ENCODE results near the gene PRRG4. TPM values are rescaled to one million over a fixed set of nuclear protein-coding genes. Genes with fewer than 3 reads are reported as not detected.
A peak's percentile ranks its signal among the peaks of the same experiment; 100 is the strongest.
"Not testable (repeated sequence)": the region's sequence is repeated elsewhere in the genome, so short reads cannot be mapped to it uniquely, and the experiment has no call there.

PRRG4 gene
- total RNA-seq, 1 donor from 2014 or later, result 0.84 TPM

DNA sequence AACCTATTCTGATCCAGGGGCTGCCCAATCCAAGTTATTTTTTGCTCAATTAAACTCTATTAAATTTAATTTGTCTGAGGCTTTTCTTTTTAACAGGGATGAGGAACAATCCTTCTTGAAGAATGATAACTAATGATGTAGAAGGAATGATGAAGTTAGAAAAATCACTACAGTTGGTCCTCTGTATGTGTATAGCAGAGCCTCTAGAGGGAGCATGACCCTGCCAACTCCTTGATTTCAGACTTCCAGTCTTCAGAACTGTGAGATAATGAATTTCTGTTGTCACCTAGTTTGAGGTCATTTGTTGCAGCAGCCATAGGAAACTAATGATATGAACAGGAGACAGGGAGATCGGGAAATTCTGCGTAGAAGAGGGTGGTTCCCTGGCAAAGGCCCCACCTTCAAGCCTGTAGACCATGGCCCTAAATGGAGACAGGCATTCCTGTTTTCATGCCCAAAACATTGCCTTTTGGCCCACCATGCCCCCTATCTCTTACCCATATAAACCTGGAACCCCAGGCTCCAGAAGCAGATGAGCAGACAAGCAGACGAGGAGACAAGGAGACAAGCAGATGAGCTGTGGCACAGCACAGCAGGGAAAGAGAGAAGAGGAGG is 55.1 kb downstream of the PRRG4 start:
- no peak for DNase-seq (ENCODE audit: low spot score)

DNA sequence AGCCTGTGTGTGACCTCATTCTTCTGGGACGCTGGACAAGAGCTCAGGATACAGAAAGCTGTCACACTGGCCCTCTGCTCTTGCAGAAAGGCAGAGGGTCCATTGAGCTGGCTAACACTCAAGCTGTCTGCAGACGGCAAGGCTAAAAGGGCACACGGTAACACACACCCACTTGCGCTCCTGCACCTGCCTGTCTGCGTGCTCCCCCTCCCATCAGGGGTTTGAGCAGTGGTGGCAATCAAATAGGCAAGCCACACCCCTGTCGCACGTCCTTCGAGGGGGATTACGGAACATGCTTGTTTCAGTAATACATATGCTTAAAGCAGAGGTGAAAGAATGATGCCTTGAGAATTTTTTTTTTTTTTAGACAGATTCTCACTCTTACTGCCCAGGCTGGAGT is 55.8 kb downstream of the PRRG4 start:
- DNase-seq (ENCODE audit: low spot score), result no peak

DNA sequence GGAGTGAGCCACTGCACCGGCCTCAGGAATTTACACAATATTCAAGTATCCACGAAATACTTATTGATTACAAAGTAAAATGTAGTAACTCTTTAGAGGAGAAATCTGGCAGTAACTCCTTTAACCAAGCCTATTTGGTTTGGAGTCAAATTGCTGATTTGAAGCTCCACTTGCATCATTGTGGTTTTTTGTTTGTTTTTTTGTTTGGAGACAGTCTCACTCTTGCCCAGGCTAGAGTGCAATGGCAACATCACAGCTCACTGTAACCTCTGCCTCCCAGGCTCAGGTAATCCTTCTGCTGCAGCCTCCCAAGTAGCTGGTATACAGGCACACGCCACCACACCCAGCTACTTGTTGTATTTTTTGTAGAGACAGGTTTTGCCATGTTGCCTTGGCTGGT is 56.5 kb downstream of the PRRG4 start:
- no peak for DNase-seq (ENCODE audit: low spot score)

DNA sequence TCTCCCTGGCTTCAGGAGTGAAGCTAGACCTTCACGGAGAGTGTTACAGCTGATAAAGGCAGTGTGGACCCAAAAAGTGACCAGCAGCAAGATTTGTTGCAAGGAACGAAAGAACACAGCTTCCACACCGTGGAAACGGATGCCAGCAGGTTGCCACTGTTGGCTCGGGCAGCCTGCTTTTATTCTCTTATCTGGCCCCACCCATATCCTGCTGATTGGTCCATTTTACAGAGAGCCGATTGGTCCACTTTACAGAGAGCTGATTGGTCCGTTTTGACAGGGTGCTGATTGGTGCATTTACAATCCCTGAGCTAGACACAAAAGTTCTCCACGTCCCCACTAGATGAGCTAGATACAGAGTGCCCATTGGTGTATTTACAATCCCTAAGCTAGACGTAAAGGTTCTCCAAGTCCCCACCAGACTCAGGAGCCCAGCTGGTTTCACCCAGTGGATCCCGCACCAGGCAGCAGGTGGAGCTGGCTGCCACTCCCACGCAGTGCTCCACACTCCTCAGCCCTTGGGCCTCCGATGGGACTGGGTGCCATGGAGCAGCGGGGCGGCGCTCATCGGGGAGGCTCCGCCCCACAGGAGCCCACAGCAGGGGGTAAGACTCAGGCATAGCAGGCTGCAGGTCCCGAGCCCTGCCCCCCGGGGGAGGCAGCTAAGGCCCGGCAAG is 58.1 kb downstream of the PRRG4 start:
- not testable (repeated sequence) for DNase-seq (ENCODE audit: low spot score)

DNA sequence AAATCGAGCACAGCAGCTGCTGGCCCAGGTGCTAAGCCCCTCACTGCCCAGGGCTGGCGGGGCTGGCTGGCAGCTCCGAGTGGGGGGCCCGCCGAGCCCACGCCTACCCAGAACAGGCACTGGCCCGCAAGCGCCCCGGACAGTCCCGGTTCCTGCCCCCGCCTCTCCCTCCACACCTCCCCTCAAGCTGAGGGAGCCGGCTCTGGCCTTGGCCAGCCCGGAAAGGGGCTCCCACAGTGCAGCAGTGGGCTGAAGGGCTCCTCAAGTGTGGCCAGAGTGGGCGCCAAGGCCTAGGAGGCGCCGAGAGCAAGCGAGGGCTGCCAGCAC is 58.6 kb downstream of the PRRG4 start:
- DNase-seq (ENCODE audit: low spot score), result not testable (repeated sequence)

DNA sequence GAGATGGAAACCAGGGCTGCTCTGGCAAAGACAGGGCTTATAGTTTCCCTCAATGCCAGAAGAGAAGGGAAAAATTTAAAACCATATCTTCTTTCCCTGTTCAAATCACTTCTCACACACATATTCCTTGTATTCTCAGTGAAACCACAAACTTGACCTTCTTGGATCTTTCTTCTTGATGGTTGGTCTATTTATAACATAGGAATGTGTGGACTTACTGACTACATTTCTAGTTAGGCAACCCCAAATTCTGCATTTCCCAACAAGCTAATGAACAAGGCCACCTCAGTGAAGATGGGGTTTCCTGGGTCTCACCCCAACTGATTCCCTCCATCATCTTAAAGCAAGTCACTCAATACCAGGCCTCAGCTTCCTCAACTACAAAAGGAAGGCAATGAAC is 59.1 kb downstream of the PRRG4 start:
- no peak for DNase-seq (ENCODE audit: low spot score)

DNA sequence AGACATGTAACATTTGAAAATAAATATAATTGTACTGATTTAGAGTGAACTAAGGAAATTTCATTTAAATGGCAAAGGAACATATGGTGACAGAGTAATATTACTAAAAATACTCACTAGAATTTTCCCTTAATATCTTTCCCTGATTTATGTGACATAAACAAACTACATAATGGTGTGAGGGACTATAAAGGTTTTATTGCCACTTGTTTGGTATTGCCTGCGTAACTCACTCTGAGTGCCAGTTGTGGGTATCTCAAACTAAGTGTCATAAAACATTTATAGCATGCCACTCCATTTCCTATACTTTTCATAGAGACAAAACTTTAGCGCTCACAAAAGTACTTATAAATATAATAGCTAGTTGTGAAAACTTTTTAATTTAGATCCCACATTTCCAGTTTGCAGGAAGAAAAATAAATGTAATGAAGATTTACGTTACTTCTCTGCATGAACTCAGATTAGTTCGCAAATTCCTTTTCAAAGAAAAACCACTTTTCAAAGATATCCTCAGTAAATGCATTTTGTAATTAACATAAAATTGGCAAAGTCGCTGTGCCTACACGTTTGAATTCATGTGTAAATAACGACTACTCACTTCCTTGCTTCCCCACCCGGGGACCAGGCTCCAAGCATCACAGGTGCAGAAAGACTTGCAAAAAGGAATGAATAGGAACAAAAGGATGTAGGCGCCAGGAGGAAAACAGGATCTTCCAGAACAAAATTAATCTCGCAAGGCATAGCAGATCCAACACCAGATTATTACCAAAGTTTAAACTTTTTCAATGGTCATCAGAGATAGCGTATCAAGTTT is 61.3 kb downstream of the PRRG4 start:
- DNase-seq (ENCODE audit: low spot score), result no peak

- DNase-seq (ENCODE audit: low spot score), result no peak
These were observed 62.1 kb downstream of the PRRG4 start for GRCh38 chr11:32891657-32892354.

DNA sequence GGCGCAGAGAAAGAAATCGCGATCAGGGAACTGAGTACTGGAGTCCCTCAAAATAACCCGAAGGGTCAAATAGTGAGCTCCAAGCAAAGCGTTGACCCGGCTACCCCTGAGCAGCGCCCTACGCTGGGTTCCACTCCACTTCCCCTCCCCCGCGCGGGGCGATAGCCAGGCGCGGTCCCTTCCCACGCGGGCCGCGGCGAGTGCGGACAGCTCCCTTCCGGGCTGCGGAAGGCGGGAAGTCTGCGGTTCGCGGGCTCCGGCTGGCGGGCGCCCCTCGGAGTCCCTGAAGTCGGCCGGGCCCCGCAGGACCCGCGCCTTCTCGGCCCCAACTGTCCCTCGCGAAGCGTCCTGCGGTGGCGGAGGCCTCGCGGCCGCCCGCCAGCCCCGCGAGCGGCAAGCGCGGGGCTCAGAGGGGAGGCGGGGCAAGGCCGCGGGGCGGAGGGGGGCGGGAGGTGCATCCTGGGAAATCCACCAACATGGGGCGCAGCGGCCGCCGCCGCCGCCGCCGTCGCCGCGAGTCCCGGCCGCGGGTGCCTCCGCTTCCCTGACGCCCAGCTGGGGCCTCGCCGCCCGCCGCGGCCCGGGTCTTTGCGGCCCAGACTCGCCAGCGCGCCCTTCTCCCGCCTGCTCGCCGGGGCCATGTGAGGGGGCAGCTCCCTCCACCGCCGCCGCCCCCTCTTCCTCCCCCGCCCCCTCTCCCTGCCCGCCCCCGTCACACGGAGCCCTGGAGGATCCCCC is 62.8 kb downstream of the PRRG4 start, which contains the start of gene QSER1:
Gene QSER1, plus strand, starts transcription at position 457 of the 738 bp plus-strand sequence. CDS start 315 bp downstream, outside the sequence.
- peak; percentile 92 for DNase-seq (ENCODE audit: low spot score)

- no peak for DNase-seq (ENCODE audit: low spot score)
These were observed 63.3 kb downstream of the PRRG4 start for GRCh38 chr11:32893093-32893342.

DNA sequence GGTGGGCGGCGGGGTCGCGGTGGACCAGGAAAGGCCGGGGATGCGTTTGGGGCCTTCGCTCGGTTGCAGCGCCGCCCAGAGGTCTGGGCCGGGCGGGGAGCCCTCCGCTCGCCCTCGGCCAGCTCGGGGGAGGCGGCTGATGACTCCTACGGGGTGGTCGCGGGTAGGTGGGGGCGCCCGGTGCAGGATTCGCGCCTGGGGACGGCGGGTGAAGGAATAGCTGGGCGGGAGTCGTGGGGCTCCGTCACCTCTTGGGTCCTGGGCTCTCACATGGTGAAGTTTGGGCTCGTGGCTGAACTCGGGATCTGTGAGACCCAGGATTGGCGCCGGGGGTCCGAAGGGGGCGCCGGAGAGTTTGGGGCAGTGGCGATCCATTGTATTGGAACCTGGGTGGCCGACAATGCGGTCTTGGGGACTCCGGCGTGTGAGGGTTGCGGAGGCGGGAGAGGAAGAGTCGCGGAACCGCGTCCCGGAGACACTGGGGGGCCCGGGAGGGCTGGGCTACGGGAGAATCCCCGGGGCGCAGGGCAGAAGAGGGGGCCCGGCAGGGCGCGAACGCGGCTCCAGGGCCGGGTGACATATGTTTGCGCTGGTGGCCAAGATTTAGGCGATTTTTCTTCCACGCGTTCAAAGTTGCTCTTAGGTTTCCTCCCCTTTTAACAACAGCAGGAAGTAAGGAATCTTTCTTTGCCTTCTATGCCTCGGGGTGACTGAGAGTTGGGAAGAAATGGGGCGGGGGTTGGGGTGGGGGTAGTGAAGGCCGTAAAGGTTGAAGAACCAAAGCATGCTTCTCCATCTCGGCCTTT is 63.8 kb downstream of the PRRG4 start:
- DNase-seq (ENCODE audit: low spot score), result no peak

- no peak for DNase-seq (ENCODE audit: low spot score)
These were observed 64.6 kb downstream of the PRRG4 start for GRCh38 chr11:32894149-32894827.

DNA sequence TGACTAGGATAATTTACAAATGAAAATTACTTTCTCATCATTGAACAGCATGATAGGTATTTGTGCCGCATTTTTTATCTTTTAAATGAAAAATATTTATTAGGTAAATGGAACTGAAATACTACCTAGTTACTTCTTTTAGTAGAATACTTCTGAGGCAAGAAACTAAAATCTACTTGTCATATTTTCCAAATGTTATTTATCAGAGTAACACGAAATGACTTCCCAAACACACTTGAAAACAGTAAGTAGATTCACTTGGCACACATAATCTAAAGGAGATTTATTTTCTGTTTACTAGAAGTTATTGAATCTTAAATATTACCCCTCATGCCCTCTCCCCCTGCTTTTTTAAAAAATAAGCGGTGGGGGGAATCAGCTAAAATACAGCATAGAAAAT is 65.2 kb downstream of the PRRG4 start:
- DNase-seq (ENCODE audit: low spot score), result no peak

GRCh38 chr11:32895471-32895870 is 65.7 kb downstream of the PRRG4 start:
- DNase-seq (ENCODE audit: low spot score), result no peak

GRCh38 chr11:32897103-32897502 is 67.4 kb downstream of the PRRG4 start:
- no peak for DNase-seq (ENCODE audit: low spot score)

GRCh38 chr11:32899438-32899837 is 69.7 kb downstream of the PRRG4 start:
- no peak for DNase-seq (ENCODE audit: low spot score)

- DNase-seq (ENCODE audit: low spot score), result no peak
These were observed 72.5 kb downstream of the PRRG4 start for GRCh38 chr11:32902089-32902665.

- no peak for DNase-seq (ENCODE audit: low spot score)
These were observed 75.4 kb downstream of the PRRG4 start for GRCh38 chr11:32905028-32905667.
